ENCODE results near the gene RSF1. TPM values are rescaled to one million over a fixed set of nuclear protein-coding genes. Genes with fewer than 3 reads are reported as not detected.

Gene RSF1
- total and polyA plus RNA-seq, 8 donors = 49.3 to 94.8 (median 73.7) TPM

GRCh38 chr11:77736473-77736872, 84.0 kb downstream of the RSF1 start:
- Histone ChIP-seq H3K36me3 (peaks cover 0 to 56% of the 10 kb centered on the region in 2 donors), H3K4me1 (no peaks in the 10 kb centered on the region), H3K27ac (no peak overlapping the region), H3K4me3 (no peak overlapping the region), H3K9me3 (peaks cover 0 to 7% of the 10 kb centered on the region in 2 donors), H3K27me3 (no peaks in the 10 kb centered on the region)
- no peak for TF ChIP-seq CTCF (IDR thresholded peaks at IDR 0.05)
- intact Hi-C loops (cut with DNase I) = no loop called here
- no peak for DNase-seq
- no peak for ATAC-seq

GRCh38 chr11:77734890-77735289, 85.6 kb downstream of the RSF1 start:
- Histone ChIP-seq H3K27ac (no peak overlapping the region), H3K36me3 (peaks cover 0 to 54% of the 10 kb centered on the region in 2 donors), H3K4me1 (no peaks in the 10 kb centered on the region), H3K4me3 (no peak overlapping the region), H3K9me3 (peaks cover 0 to 19% of the 10 kb centered on the region in 2 donors), H3K27me3 (no peaks in the 10 kb centered on the region)
- peak in 1 of 4 donors; percentile 72 for DNase-seq
- intact Hi-C loops (cut with DNase I) = no loop called here
- TF ChIP-seq CTCF (IDR thresholded peaks at IDR 0.05) = no peak
- ATAC-seq = no peak

GRCh38 chr11:77732143-77732542, 88.4 kb downstream of the RSF1 start:
- Histone ChIP-seq H3K36me3 (peaks cover 0 to 36% of the 10 kb centered on the region in 2 donors), H3K4me1 (no peaks in the 10 kb centered on the region), H3K27me3 (no peaks in the 10 kb centered on the region), H3K4me3 (no peak overlapping the region), H3K27ac (no peak overlapping the region), H3K9me3 (peaks cover 0 to 19% of the 10 kb centered on the region in 2 donors)
- intact Hi-C loops (cut with DNase I) = no loop called here
- ATAC-seq = no peak
- DNase-seq = no peak
- no peak for TF ChIP-seq CTCF (IDR thresholded peaks at IDR 0.05)

- ATAC-seq = no peak
- intact Hi-C loops (cut with DNase I) = no loop called here
- peaks cover 0 to 33% of the 10 kb centered on the region in 2 donors for H3K36me3 ChIP-seq
- no peak for TF ChIP-seq CTCF (IDR thresholded peaks at IDR 0.05)
- no peaks in the 10 kb centered on the region for H3K4me1 ChIP-seq
- H3K4me3 ChIP-seq = no peak overlapping the region
- DNase-seq = no peak
- H3K27me3 ChIP-seq = no peaks in the 10 kb centered on the region
- H3K9me3 ChIP-seq = peaks cover 0 to 19% of the 10 kb centered on the region in 2 donors
- no peak overlapping the region for H3K27ac ChIP-seq
Observed at GRCh38 chr11:77730789-77731188, 89.7 kb downstream of the RSF1 start.

- intact Hi-C loops (cut with DNase I) = no loop called here
- TF ChIP-seq CTCF (IDR thresholded peaks at IDR 0.05) = no peak
- DNase-seq = no peak
- Histone ChIP-seq H3K27ac (no peak overlapping the region), H3K4me3 (no peak overlapping the region), H3K9me3 (peaks cover 0 to 19% of the 10 kb centered on the region in 2 donors), H3K4me1 (no peaks in the 10 kb centered on the region), H3K27me3 (no peaks in the 10 kb centered on the region), H3K36me3 (peaks cover 0 to 32% of the 10 kb centered on the region in 2 donors)
- no peak for ATAC-seq
Observed at GRCh38 chr11:77729063-77729462, 91.5 kb downstream of the RSF1 start.
